ENCODE data around the gene PPP1R1B. TPM values are rescaled to one million over a fixed set of nuclear protein-coding genes. Genes with fewer than 3 reads are reported as not detected.

The PPP1R1B gene
- total RNA-seq, 1 donor from 2014 or later = not detected

DNA sequence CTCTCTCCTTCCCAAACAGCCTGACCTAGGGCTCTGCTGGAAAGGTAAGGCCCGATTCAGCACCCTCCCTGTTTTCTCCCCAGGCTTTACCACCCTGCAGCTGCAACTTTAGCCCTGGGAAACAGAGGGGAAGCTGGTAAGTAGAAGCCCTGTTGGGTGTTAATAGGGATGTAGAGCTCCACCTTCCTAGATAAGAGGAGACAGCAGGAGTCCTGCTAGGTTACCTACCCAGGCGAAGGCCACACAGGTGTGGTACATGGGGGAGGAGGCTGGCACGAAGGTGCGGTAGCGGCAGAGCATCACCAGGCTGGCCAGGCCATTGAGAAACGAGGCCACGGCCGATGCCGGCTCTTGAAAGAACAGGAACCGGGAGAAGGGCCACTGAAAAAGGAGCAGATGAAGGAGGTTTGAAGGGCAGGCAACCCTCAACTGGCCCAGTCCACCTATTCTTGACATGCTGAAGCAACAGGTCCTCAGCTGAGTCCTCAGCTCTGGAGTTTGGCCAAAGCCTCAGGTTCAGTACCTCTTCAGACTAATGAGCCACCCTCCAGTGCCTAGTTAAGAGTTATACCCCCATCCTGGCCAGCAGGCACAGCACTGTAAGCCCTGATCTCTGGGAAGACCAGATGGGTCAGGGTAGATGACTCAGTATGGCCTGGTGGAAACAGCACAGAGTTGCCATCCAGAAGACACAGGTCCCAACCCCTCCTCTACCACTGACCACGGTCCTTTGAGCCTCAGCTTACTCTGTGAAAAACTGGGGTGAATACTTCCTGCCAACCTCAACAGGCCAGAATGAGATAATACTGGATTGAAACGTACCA lies 57.8 kb downstream of the PPP1R1B start:
- DNase-seq (no peak), ATAC-seq (ENCODE audit: low read depth) (no peak)
- Mint-ChIP-seq H3K27ac (no peak overlapping the region), H3K27me3 (no peaks in the 10 kb centered on the region), H3K4me3 (no peak overlapping the region), H3K36me3 (ENCODE audit: low read depth) (peaks cover 34% of the 10 kb centered on the region), H3K4me1 (peaks cover 34% of the 10 kb centered on the region), H3K9me3 (no peaks in the 10 kb centered on the region)
- intact Hi-C loops (cut with micrococcal nuclease) = loop anchor here (5.0 kb wide), 2 partner anchors 178 to 268 kb away; partner anchors contain the start of gene IKZF3
- TF ChIP-seq, protein P1, sequence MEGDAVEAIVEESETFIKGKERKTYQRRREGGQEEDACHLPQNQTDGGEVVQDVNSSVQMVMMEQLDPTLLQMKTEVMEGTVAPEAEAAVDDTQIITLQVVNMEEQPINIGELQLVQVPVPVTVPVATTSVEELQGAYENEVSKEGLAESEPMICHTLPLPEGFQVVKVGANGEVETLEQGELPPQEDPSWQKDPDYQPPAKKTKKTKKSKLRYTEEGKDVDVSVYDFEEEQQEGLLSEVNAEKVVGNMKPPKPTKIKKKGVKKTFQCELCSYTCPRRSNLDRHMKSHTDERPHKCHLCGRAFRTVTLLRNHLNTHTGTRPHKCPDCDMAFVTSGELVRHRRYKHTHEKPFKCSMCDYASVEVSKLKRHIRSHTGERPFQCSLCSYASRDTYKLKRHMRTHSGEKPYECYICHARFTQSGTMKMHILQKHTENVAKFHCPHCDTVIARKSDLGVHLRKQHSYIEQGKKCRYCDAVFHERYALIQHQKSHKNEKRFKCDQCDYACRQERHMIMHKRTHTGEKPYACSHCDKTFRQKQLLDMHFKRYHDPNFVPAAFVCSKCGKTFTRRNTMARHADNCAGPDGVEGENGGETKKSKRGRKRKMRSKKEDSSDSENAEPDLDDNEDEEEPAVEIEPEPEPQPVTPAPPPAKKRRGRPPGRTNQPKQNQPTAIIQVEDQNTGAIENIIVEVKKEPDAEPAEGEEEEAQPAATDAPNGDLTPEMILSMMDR (IDR thresholded peaks at IDR 0.05) = no peak
- ChIA-PET CTCF (no interaction called here), POLR2A (interaction anchor here (0.6 to 1.1 kb wide), 3 partner anchors 15 to 84 kb away, joined by 3 to 8 read pairs (median 5); no protein-coding TSS in a partner anchor)

Other genes with a start within 250 kb of the PPP1R1B start
- gene FBXL20, start 225.3 kb upstream of the PPP1R1B start, total RNA-seq = 14.1 and 14.4 TPM in 2 replicates
- 59.2 and 64.3 TPM in 2 replicates for gene MED1, start 175.7 kb upstream of the PPP1R1B start, total RNA-seq
- gene CDK12, start 165.5 kb upstream of the PPP1R1B start, total RNA-seq = 100 and 118 TPM in 2 replicates
- 0.02 TPM in 1 of 2 replicates, not detected in the other for gene NEUROD2, start 19.0 kb upstream of the PPP1R1B start, total RNA-seq
- 51.8 and 58.2 TPM in 2 replicates for gene STARD3, start 10.2 kb downstream of the PPP1R1B start, total RNA-seq
- gene TCAP, start 38.4 kb downstream of the PPP1R1B start, total RNA-seq = 2.1 and 2.3 TPM in 2 replicates
- not detected in 2 replicates for gene PNMT, start 41.5 kb downstream of the PPP1R1B start, total RNA-seq
- gene PGAP3, start 61.1 kb downstream of the PPP1R1B start, total RNA-seq = 19.0 and 24.0 TPM in 2 replicates
- gene ERBB2, start 73.1 kb downstream of the PPP1R1B start, total RNA-seq = 4.4 and 7.1 TPM in 2 replicates
- gene MIEN1, start 103.6 kb downstream of the PPP1R1B start, total RNA-seq = 42.2 and 45.7 TPM in 2 replicates
- gene GRB7, start 111.0 kb downstream of the PPP1R1B start, total RNA-seq = 0.44 TPM in 1 of 2 replicates, not detected in the other
- gene IKZF3, start 237.4 kb downstream of the PPP1R1B start, total RNA-seq = 208 and 220 TPM in 2 replicates
- 1.2 and 1.6 TPM in 2 replicates for gene ZPBP2, start 241.2 kb downstream of the PPP1R1B start, total RNA-seq

Data from activated B cell treated with CpG ODN at 0.5 μM for 24 hours (primary cell).